Epithelial cell of prostate (primary cell): ENCODE measurements around the gene TBC1D26.
"Not testable (repeated sequence)": the region's sequence is repeated elsewhere in the genome, so short reads cannot be mapped to it uniquely, and the experiment has no call there.

Experiments used
- DNase-seq: peaks from one replicate; pipeline ENCODE4 v3.0.0-alpha.2; 2011; ENCODE audit warnings: low read depth, low spot score
- H3K27ac ChIP-seq: fragments of 450-650 bp; 2 replicates; pipeline ENCODE4 v1.5.1; 2017; ENCODE audit warnings: mild to moderate bottlenecking

TBC1D26 gene

GRCh38 chr17:15742051-15742795, 10.1 kb downstream of the TBC1D26 start:
- DNase-seq: no peak

GRCh38 chr17:15742921-15743320, 10.8 kb downstream of the TBC1D26 start:
- no peak overlapping the region for H3K27ac ChIP-seq
- DNase-seq: no peak

More at GRCh38 chr17:15742051-15742795, 10.1 kb downstream of the TBC1D26 start:
- H3K27ac ChIP-seq: no peak overlapping the region

GRCh38 chr17:15744074-15744676, 12.1 kb downstream of the TBC1D26 start:
- no peak overlapping the region for H3K27ac ChIP-seq
- DNase-seq: no peak

- no peak for DNase-seq
- H3K27ac ChIP-seq: no peak overlapping the region
Observed at GRCh38 chr17:15744885-15745284, 12.8 kb downstream of the TBC1D26 start.

- not testable (repeated sequence) for DNase-seq, H3K27ac ChIP-seq
Observed at GRCh38 chr17:15749403-15749802, 17.3 kb downstream of the TBC1D26 start.

GRCh38 chr17:15768865-15769533, 36.9 kb downstream of the TBC1D26 start:
- DNase-seq, H3K27ac ChIP-seq: not testable (repeated sequence)

- H3K27ac ChIP-seq, DNase-seq: not testable (repeated sequence)
Observed at GRCh38 chr17:15770679-15771078, 38.6 kb downstream of the TBC1D26 start.

- no peak overlapping the region for H3K27ac ChIP-seq
- DNase-seq: no peak
Observed at GRCh38 chr17:15776871-15777270, 44.8 kb downstream of the TBC1D26 start.

- no peak overlapping the region for H3K27ac ChIP-seq
- DNase-seq: no peak
Observed at GRCh38 chr17:15777297-15777696, 45.2 kb downstream of the TBC1D26 start.

- DNase-seq: no peak
- H3K27ac ChIP-seq: no peak overlapping the region
Observed at GRCh38 chr17:15777717-15778116, 45.6 kb downstream of the TBC1D26 start.

- no peak overlapping the region for H3K27ac ChIP-seq
- DNase-seq: no peak
Observed at GRCh38 chr17:15779119-15779518, 47.0 kb downstream of the TBC1D26 start.

GRCh38 chr17:15780188-15780587, 48.1 kb downstream of the TBC1D26 start:
- DNase-seq: no peak
- H3K27ac ChIP-seq: no peak overlapping the region

GRCh38 chr17:15782866-15783265, 50.8 kb downstream of the TBC1D26 start:
- H3K27ac ChIP-seq: no peak overlapping the region
- DNase-seq: no peak

- no peak for DNase-seq
- H3K27ac ChIP-seq: no peak overlapping the region
Observed at GRCh38 chr17:15783461-15783860, 51.4 kb downstream of the TBC1D26 start.

- DNase-seq, H3K27ac ChIP-seq: not testable (repeated sequence)
Observed at GRCh38 chr17:15784351-15784750, 52.3 kb downstream of the TBC1D26 start.

GRCh38 chr17:15787363-15788075, 55.4 kb downstream of the TBC1D26 start:
- not testable (repeated sequence) for DNase-seq, H3K27ac ChIP-seq

GRCh38 chr17:15788365-15788764, 56.3 kb downstream of the TBC1D26 start:
- not testable (repeated sequence) for H3K27ac ChIP-seq, DNase-seq
